GM18505 (cell line): Measurements from ENCODE around the gene ESR1.

Source experiments
- ATAC-seq: cut with Tn5 transposase; IDR thresholded peaks from one replicate; pipeline ENCODE4 v1.9.1; 2021; ENCODE audit not compliant: unreplicated experiment
- POLR2A ChIP-seq: IDR thresholded peaks from 4 replicates; pipeline ENCODE4 v1.6.1; 2011; ENCODE audit warnings: borderline replicate concordance; ENCODE audit not compliant: insufficient read depth, insufficient read length; ENCODE audit errors: extremely low read depth

Gene ESR1

DNA sequence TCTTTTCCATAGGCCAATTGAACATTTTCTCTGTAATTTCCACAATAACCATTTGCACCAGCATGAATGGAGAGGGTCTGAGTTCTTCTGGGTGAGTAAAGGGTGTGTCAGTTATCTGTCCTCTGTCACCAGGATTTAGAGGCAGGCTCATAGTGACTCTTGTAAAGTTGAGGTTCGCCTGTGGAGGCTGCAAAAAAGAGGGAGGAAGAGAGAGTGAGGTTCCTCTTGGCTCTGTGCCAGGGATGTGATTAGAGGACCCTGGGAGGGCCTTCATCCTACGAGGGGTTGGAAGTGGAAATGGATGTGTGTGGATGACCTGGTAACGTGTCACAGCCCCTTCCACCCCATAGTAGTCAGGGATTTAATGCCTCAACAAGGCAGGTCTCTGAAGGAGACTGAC is 242.0 kb downstream of the ESR1 start:
- TF ChIP-seq POLR2A: no peak
- ATAC-seq: no peak

- TF ChIP-seq POLR2A: no peak
- ATAC-seq: no peak
These were observed 243.1 kb downstream of the ESR1 start for GRCh38 chr6:152050451-152051195.

DNA sequence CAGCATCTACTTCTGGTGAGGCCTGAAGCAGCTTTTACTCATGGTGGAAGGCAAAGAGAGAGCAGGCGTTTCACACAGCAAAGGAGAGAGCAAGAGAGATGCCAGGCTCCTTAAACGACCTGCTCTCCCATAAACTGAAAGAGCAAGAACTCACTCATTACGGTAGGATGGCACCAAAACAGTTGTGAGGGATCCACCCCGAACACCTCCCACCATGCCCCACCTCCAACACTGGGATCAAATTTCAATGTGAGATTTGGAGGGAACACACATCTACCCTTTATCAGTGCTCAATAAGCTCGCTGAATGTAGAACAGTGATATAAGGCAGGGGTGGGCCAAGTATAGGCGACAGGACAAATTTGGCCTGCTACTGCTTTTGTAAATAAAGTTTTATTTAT is 244.6 kb downstream of the ESR1 start:
- no peak for TF ChIP-seq POLR2A
- ATAC-seq: no peak

- no peak for TF ChIP-seq POLR2A
- no peak for ATAC-seq
These were observed 245.8 kb downstream of the ESR1 start for GRCh38 chr6:152053332-152053731.

GRCh38 chr6:152054441-152054840 is 247.0 kb downstream of the ESR1 start:
- ATAC-seq: no peak
- no peak for TF ChIP-seq POLR2A

GRCh38 chr6:152055517-152055916 is 248.0 kb downstream of the ESR1 start:
- no peak for TF ChIP-seq POLR2A
- ATAC-seq: no peak

GRCh38 chr6:152057832-152058498 is 250.5 kb downstream of the ESR1 start:
- TF ChIP-seq POLR2A: no peak
- ATAC-seq: no peak

- ATAC-seq: no peak
- TF ChIP-seq POLR2A: no peak
These were observed 252.4 kb downstream of the ESR1 start for GRCh38 chr6:152059909-152060308.

GRCh38 chr6:152062476-152062875 is 255.0 kb downstream of the ESR1 start:
- no peak for ATAC-seq
- TF ChIP-seq POLR2A: no peak

DNA sequence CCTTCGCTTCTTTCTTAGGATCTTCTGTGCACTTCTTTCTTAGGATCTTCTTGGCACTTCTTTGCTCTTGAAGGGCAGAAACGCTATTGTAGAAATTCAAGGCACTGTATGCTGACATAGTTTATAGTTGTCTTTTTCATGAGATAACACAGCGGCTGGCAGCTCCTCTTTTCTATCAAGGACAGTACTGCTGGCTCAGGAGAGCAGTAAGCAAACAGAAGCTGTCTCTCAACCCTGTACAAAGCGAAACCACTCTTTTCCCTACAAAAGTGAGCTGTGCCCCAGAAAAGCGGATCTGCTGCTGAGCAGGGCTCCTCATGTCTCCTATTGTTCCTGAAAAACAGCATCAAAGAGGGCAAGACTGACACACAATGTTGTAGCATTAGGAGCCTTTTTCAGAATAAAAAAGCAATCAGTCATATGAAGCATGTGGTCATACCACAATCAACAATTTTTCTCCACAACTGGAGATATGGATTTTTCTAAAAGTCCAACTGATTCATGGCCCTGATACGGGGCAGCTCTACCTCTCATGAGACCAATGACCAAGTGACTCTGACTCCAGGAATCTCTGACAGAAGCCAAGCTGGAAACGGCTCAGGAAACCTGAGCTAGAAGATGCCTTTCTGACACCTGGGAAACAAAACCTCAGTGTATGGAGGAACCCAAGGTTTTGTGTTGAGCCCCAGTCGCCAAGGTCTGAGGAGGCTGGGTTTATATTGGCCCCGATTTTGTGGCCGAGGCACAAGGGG is 255.9 kb downstream of the ESR1 start:
- ATAC-seq: no peak
- no peak for TF ChIP-seq POLR2A

- ATAC-seq: no peak
- no peak for TF ChIP-seq POLR2A
These were observed 261.3 kb downstream of the ESR1 start for GRCh38 chr6:152068622-152069261.

DNA sequence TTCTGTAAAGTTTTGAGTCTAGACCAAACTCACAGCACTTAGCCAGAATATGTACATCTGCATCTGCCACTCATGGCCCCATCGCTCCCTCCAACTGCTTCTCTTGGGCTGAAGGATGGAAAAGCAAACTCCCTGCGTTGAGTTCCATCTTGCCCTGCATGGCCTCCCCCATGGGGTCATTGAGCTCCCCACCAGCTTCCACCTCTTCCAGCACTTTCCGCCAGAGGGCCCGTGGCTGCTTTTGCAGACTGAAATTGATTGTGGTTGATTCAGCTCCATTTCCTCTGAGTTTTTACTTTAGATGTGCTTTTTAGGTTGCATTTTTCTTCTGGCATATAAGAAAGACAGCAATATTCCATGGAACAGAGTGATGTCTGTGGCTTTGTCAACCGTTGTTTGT is 263.1 kb downstream of the ESR1 start:
- no peak for TF ChIP-seq POLR2A
- ATAC-seq: no peak

GRCh38 chr6:152071318-152071717 is 263.8 kb downstream of the ESR1 start:
- TF ChIP-seq POLR2A: no peak
- no peak for ATAC-seq
